Ecto neural progenitor cell (in vitro differentiated cells): ENCODE data around the gene KNSTRN.

Experiments used
- DNase-seq: peaks from one replicate; pipeline ENCODE4 v3.0.0-alpha.2; 2018; ENCODE audit warnings: low spot score

The KNSTRN gene

DNA sequence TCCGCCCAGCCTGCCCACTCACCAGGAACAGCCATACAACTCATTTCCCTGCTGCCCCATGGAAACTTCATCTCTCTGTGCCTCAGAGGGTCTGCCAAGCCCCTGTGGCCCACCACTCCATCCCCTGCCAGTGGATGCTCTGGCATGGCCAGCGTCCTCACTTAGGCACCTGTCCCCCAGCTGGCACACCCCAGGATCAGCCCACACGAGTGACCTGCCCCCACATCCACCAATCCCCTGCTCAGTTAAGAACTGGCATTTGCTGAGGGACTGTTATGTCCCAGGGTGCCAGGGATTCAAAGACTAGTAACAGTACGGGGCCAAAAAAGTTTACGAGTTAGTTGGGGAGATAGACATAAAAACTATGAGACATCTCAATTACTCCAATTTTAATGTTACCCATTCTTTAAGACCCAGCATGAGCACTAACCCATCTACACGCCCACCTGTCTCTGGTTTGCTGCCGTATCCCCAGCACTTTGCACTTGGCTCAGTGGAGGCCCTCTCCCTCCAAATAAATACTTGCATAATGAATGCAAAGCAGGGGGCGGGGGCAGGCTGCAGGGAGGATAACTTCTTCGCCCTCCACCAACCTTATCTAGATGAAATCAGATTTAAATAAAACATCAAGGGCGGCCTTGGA is 46.7 kb downstream of the KNSTRN start:
- DNase-seq: no peak

DNA sequence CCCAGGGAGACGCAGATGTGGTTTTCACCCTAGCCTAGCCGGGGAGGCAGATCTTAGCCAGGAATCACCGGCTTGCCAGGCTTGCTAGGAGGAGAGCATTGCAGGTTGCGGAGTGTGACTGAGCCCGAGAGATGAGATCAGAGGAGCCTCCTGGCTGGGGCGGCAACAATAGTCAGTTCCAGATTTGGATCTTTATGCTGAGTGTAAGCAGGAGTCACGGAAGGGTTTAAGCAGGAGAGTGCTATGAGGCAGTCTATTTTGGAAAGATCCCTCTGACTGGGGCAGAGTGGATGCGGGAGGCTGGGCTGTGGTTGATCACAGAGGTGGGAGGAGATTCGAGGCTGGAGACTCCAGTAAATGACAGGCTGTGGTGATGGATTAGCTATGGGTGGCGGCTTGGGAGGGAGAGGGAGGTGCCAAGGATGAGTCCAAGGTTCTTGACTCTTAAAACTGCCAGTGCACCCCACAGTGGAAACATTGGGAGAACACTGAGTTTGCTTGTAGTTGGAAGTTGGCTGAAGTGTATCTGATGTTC is 47.8 kb downstream of the KNSTRN start:
- DNase-seq: no peak

DNA sequence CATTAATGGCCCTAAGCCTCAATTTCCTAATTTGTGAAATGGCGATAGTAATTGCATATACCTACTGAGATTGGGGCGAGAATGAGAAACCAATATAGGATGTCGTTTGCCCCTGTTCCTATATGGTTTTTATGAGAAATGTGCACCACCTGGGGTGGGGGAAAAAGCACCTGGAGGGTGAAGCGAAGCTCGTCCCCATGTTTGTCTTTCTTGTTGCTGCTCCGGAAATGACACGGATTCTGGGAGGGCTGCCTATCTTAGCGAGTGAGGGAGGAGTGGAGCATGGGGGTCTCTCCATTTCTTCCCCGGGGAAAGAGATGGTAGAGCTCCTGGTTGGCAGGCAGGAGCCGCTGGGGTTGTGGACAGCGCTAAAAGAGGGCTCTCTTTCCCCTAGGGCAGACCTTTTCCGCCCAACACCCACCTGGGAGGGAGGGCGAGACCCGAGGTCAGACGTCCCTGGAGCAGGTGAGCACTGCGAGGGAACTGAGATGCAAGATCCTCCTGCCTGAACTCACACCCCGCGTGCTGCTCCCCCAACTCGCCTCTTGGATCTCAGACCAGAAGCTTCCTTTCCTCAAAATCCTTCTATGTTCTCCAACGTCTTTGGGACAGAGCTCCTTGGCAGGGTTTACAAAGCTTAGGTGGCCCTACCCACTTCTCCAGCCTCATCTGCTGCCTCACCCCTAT is 52.6 kb downstream of the KNSTRN start:
- no peak for DNase-seq

DNA sequence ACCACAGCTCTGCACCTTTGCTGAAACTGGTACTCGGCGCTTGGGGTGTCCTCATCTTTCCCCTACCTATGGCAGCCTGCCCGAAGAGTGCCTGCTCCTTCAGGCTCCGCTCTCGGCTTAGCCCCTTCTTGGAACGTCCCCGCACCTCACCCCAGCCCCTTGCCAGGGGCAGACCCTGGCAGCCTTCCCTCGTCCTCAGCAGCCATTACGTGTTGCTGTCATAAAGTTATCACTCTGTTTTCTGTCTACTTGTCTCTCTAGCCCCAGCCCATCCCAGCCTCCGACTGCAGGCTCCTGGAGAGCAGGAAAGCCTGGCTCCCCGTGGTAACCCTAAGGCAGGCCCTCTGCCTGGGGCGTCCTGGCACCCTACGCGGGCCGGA is 53.2 kb downstream of the KNSTRN start:
- DNase-seq: no peak

DNA sequence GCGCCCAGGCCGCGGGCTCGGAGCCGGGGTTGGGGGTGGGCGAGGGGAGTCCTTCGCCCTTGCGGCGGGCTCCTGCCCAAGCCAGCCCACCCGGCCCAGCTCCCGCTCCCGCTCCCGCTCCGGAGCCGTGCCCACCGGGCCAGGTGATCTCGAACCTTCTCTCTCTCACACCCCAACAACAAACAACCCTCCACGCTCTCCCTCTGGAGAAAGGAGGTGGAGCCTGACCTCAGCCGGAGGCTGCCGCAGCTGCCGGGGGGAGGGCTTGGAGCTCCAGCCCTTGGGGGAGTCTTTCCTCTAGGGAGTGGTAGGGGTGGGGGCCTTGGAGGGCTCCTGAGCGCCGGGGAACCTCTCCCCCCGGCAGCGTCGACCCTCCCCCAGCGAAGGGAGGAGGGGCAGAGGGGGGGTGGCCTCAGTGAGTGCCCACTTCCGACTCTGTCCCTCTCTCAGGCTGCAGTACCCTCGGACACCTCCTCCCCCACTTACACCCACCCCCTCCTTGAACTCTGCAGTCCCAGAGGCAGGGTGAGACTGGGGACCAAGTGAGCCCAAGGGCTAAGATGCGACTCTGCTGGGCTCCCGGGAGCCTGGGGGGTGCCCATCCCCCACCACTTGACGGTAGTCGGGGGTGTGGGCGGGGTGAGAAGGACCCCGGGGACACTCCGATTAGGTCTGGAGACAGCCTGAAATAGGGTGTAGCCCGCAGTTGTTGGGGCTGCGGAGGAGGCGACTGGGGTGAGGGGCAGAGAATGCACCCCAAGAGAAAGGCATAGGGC is 53.8 kb downstream of the KNSTRN start:
- peak; percentile 61 for DNase-seq

DNA sequence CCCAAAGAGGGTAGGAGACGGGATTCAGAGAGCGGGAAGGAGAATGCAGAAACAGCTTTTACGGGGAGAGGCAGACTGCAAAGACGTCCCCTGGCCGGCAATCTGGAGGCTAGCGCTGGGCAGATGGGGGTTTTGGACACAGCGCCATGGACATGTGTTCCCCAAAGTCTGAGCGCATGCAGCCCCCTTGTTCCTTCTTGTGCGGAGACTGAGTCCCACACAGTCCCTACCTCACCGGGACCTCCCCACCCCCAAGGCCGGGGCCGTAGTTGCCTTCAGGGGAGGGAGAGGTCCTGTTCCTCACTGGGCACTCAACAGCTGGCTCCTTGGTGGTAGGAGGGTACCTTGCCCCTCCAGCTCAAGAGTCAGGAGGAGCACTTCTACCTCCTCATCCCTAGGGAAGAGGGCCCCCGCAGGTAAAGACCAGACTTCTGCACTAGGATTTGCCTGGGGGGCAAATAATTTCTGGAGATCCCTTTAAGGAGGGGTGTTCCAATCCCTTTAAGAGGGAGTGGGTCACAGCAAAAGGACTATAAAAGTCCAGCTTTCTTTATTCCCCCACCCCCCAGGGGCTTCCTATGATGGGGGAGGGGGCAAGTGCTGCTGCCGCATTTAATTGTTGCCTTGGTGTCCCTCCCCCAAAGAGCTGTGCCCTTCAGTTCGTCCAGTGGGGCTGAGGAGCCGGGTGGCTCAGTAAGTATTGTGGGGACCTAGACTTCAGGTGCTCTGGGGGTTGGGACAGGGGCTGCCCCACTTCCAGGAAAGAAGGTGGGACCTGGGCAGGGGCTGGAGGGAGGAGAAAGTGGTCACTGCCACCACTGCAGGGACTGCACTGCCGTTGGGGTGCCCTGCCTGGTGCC is 54.6 kb downstream of the KNSTRN start:
- no peak for DNase-seq

DNA sequence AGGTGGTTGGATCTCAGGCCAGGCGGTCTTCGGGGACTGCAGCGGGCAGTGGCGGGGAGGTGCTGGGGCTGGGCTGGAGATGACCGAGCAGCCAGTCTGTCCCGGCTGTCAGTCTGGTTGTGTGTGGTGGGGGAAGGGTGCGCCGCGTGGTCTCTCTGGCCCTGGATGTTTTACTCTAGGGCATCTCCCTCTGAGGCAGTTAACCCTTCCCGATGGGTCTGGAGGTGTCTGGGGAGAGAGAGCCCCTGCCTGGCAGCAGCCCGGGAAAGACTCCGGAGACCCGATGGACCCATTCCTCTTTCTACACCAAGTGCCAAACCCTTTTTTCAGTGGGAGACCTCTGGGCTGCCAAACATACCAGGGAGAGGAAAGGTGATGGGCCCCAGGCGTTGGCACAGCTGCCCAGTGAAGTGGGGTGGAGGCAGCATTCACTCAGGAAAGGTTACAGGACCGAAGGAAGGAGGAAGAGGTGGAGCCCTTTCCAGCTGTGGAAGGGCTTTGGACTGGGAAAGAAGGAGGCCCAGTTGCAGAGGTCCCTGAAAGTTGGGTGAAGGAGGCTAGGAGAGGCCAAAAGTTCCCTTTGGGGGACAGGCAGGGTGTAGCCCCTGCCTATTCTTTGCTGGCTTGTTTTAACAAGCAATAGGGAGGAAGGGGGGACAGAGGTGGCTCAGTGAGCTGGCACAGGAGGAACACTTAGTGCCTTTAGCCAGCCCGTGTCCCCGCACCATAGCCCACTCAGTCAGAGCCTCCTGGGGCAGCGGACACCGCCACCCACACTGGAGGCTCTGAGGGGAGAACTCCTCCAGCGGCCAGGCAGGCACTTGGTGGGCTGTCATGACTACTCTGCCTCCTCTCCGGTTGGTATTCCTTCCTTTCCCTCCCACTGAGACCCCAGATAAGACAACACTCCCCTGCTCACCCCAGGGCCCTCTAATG is 55.5 kb downstream of the KNSTRN start:
- no peak for DNase-seq

DNA sequence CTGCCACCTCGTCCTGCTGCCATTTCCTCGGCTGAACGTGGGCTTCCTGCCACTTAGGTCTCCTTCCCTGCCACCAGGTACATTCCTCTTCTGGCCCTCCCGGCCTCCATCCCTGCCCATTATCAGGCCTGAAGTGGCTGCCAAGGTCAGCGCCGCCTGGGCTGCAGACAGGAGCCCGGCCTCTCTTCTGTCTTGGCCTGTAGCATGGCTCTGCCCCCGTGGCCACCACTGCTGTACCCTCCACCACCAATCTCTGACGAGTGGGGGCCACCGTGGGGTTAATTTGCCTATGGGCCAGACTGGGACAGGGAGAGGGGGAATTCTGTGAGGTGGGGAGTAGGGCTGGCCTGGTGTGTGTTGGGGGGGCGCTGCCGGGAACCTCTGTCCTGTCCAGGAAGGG is 56.2 kb downstream of the KNSTRN start:
- no peak for DNase-seq

DNA sequence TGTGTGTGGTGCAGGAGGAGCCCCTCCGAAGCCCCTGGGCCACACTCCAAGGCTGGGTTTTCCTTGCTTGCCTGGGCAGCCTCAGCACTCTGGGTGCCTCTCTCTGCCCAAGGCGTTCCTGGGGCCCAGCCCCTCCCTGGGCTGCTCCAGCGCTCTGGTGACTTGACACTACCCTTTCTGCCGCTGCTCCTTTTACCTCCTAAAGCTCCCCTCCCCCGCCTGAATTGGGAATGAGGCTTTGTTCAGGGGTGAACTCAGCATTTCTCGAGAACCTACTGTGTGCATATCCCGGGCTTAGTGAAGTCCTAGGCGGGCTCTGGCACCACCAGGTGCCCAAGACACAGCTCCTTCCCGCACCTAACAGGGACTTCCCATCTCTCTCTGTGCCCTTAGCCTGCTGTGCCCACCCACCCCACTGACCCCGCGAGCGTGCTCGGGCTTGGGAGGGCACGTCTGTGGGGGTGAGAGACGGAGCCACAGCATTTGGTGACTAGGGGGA is 57.0 kb downstream of the KNSTRN start:
- DNase-seq: peak; percentile 69

DNA sequence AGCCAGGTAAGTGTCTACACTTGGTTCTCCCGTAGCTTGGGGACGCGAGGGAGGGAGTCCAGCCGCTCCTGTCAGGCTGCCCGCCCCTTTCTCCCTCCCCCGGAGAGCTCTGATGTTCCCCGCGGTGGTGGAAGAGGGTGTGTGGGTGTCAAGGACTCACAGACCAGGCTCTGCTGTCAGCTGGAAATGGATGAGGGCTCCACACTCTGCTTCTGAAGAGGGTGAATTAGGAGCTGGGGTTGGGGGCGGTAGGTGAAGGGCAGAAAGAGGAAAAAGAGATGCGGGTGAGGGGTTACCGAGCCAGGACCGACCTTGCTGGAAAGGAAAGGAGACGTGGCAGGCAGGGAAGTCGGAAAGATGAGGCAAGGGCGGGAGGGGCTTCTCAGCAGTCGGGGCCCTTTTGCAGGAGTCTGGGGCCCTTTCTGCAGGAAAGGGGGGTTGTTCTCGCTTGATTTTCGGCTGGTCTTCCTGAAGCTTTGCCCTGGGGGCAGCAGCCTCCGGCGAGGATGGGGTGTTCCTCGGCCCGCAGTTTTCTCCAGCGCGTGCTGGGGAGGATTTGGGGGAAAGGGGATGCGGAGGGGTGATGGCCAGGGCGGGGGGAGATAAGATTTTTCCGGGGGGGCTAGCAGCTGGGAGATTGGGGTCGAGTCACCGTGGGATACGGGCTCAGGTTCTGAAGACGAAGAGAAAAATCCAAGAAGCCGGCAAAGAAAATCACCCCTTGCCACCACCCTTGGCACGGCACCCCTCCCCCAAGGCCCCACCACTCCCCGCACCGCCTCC is 57.6 kb downstream of the KNSTRN start:
- peak; percentile 72 for DNase-seq

DNA sequence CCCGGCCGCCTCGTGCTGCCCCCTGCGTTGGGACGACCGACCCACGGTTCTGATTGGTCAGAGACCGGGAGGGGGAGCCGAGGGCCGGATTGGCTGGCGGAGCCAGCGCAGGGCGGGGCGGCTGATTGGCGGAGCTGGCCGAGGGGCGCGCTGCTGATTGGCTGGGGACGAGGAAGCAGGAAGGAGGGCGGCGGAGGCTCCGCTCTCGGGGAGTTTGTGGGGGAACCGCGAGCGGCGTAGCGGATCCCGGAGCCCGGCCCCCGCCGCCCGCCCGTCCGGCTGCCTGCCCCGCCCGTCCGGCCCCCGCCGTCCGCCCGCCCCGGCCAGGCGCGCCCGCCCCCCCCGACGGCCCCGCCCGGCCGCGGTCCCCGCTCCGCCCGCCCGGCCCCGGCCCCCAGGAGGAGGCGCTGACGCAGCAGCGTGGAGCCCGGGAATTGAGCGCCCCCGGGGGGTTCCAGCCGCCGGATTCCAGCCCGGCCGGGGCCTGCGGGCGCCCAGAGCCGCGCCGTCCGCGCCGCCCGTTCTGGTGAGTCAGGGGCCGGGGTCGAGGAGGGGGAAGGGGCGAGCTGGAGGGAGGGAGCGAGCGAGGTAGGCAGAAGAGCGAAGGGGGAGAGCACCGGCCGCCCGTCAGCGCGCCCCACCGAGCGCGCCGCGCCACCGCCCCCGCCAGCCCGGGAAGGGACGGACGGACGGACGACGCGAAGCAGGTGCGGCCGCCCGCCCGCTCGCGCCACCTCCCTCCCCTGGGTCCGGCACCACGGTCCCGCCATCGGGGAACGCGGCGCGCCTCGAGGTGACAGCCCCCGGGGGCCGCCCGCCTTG is 58.4 kb downstream of the KNSTRN start, which contains the start of gene BAHD1:
TSS of gene BAHD1 (plus strand) at position 211 of the 822 bp plus-strand sequence. CDS start 17,512 bp downstream, outside the sequence.
- peak; percentile 98 for DNase-seq

DNA sequence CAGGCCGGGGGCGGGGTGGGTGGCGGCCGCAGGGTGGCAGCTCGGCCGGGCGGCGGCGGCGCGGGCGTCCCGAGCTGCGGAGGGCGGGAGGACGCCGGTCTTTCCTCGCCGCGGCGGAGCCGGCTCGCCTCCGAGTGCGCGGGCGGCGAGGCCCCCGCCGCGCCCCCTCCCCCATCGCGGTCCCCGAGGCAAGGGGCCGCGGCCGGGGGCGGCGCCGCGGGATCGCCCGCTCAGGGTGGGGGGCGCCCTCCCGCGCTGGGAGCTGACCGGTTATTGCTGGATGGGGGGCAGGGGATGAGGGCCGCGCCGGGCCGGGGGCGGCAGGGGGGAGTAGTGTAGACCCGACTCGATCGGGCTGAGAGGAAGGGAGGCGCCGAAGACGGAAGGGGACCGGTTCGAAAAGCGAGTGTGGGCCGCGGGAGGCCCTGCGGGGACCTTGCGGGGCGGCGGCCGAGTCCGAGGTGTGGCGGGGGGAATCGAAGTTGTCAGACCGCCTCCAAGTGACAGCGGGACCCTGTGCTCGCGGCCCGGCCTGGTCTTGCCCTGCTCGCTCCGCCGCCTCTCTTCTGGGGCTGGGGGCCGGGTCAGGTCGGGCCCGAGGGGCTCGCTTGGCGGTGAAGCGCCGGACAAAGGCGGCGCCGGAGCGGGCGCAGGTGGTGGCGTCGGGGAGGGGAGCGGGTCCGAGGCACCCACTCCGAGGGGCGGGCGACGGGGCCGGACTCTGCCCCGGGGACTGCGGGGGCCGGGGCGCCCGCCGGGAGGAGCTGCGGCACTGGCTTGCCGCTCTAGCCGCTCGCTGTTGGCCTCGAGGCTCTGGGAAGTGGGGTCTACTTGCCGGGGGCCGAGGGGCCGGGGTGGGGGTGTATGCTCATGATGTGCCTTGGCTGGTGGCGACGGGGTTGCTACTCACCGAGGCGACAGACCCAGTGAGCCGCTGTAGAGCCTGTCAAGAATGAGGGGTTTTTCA is 59.3 kb downstream of the KNSTRN start:
- peak; percentile 73 for DNase-seq

DNA sequence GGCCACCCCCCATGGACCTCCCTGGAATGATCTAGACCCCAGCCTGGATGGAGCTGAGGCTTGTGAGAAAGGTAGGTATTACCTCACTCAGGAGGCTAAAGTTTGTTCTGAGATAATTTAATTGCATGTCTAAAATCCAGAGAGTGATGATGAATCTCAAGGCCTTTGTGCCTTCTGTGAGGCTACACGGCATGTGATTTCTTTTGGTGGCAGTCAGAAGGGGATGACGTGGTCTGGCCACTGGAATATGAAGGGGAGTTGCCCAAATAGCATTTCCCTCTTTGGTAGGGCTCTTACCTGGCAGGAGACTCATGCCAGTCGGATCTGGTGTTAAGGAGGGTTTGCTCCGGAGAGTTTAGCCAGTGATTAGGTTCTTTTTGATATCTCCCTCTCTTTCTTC is 60.7 kb downstream of the KNSTRN start:
- DNase-seq: no peak

DNA sequence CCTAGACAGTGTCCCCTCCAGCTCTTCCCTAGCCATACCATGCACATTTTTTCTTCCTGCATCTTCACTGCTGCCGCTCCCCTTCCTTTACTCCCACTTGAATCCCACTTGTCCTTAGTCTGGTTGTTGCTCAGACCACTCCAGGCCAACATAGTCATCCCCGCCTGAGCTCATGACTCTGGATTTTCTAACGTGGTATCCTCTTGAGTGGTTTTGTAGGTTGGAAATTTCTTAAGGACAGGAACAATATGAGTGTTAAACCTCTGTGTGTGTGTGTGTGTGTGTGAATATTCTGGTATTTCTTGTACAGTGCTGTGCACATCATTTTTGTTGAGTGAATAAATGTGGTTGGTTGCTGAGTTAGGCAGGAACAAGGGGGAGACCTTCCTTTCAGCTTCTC is 61.3 kb downstream of the KNSTRN start:
- DNase-seq: no peak
